Erythroblast (primary cell): Measurements from ENCODE around the gene TRIM59.

Experiments
- GATA1 ChIP-seq: IDR thresholded peaks from 2 replicates; pipeline ENCODE4 v1.6.1; 2011; ENCODE audit warnings: low read depth, mild to moderate bottlenecking, control low read depth, low read length, moderate library complexity
- POLR2A ChIP-seq: IDR thresholded peaks from 2 replicates; pipeline ENCODE4 v1.6.1; 2011; ENCODE audit warnings: mild to moderate bottlenecking, low read length

GRCh38 chr3:160474416-160474838 lies 24.8 kb upstream of the TRIM59 start:
- no peak for TF ChIP-seq POLR2A
- no peak for TF ChIP-seq GATA1
